HepG2 (cell line): ENCODE measurements around the gene GPR15. TPM values are rescaled to one million over a fixed set of nuclear protein-coding genes. Genes with fewer than 3 reads are reported as not detected.

ENCODE experiments used
- ATAC-seq: fragments of 200-7000 bp; cut with Tn5 transposase; 3 replicates; pipeline ENCODE4 v1.9.1; 2020; ENCODE audit warnings: mild to moderate bottlenecking, moderate library complexity
- BruUV-seq: library from RNA; stranded (reverse); fragments of 400-500 nt; replicated peaks from 2 replicates; lab custom pipeline; 2021; lab: Mats Ljungman, UMichigan
- CTCF ChIA-PET: fragments of 300-600 bp; formaldehyde crosslinking; extraction: SDS; loops from one replicate; lab custom pipeline; 2021; ENCODE audit warnings: low total read pairs, inconsistent platforms, low intra/inter-chr PET ratio; lab: Yijun Ruan, JAX
- POLR2A ChIA-PET: fragments of 350-600 bp; sonication (Branson Sonifier 250); formaldehyde crosslinking; loops from one replicate; lab custom pipeline; 2020; ENCODE audit warnings: antibody characterized with exemption, inconsistent platforms; lab: Yijun Ruan, JAX
- DNase-seq: peaks from one replicate; pipeline ENCODE4 v3.0.0-alpha.2; 2015; ENCODE audit warnings: low spot score
- FAIRE-seq: peaks from 3 replicates; lab custom pipeline; 2011; peaks lifted over from hg19 to GRCh38; lab: Jason Lieb, UNC
- H2AFZ ChIP-seq: one replicate; pipeline ENCODE4 v1.6.1; 2011; ENCODE audit warnings: low read length, inconsistent platforms
- H3K27ac ChIP-seq: fragments of 300-600 bp; 3 replicates; pipeline ENCODE4 v1.8.0; 2011; ENCODE audit warnings: mixed run types, mild to moderate bottlenecking, mixed read lengths, low read length, inconsistent platforms; ENCODE audit not compliant: insufficient read depth; ENCODE audit errors: extremely low read length
- H3K27me3 ChIP-seq, 2 experiments: fragments of 200-600 bp in 1 of 2; 2 replicates in 1 of 2; 3 replicates in 1 of 2; pipeline versions ENCODE4 v1.6.0 to v1.8.0; 2011; ENCODE audit warnings: low read length in 2 of 2, mild to moderate bottlenecking in 2 of 2, moderate library complexity in 2 of 2, inconsistent platforms in 1 of 2; ENCODE audit not compliant: insufficient read depth in 2 of 2, control insufficient read depth in 1 of 2
- H3K36me3 ChIP-seq, 2 experiments: fragments of 200-600 bp in 1 of 2; replicated peaks in 1 of 2; 2 replicates in 1 of 2; 3 replicates in 1 of 2; pipeline versions ENCODE4 v1.5.1 to v1.8.0; 2011; ENCODE audit warnings: low read length in 2 of 2, inconsistent platforms in 1 of 2; ENCODE audit not compliant: insufficient read depth in 2 of 2, control insufficient read depth in 1 of 2
- H3K4me1 ChIP-seq: 2 replicates; pipeline ENCODE4 v1.5.1; 2012; ENCODE audit warnings: low read length, inconsistent platforms; ENCODE audit not compliant: insufficient read depth
- H3K4me2 ChIP-seq: 2 replicates; pipeline ENCODE4 v1.6.0; 2011; ENCODE audit warnings: low read depth, low read length, inconsistent platforms
- H3K4me3 ChIP-seq, 3 experiments: fragments of 200-600 bp in 1 of 3; sonication (generic), shearing (Covaris generic) in 1 of 3; replicated peaks in 1 of 3; 2 replicates each; pipeline ENCODE4 v1.5.1; 2011 to 2016; ENCODE audit warnings: low read length in 3 of 3, inconsistent platforms in 2 of 3, low read depth in 2 of 3, mild to moderate bottlenecking in 2 of 3, control low read depth in 1 of 3, mixed read lengths in 1 of 3; ENCODE audit not compliant: insufficient read depth in 1 of 3
- H3K79me2 ChIP-seq: one replicate; pipeline ENCODE4 v1.6.1; 2011; ENCODE audit warnings: low read length, inconsistent platforms; ENCODE audit not compliant: insufficient read depth
- H3K9ac ChIP-seq: 2 replicates; pipeline ENCODE4 v1.6.0; 2011; ENCODE audit warnings: mild to moderate bottlenecking, low read depth, low read length, inconsistent platforms; ENCODE audit not compliant: insufficient read depth
- H3K9me3 ChIP-seq: 2 replicates; pipeline ENCODE4 v1.5.1; 2012; ENCODE audit warnings: mild to moderate bottlenecking, low read length
- H4K20me1 ChIP-seq: 2 replicates; pipeline ENCODE4 v1.6.0; 2011; ENCODE audit warnings: inconsistent platforms, mild to moderate bottlenecking, low read length, moderate library complexity; ENCODE audit not compliant: insufficient read depth
- ATRX ChIP-seq: sonication (generic); formaldehyde crosslinking; IDR thresholded peaks from 2 replicates; pipeline ENCODE4 v1.4.0; 2020; ENCODE audit warnings: missing genetic modification reagents, borderline replicate concordance
- CTCF ChIP-seq: sonication (generic); formaldehyde crosslinking; IDR thresholded peaks from 2 replicates; pipeline ENCODE4 v1.5.0; 2020; ENCODE audit warnings: mild to moderate bottlenecking, missing genetic modification reagents, moderate library complexity
- MNT ChIP-seq: fragments of 450-650 bp; IDR thresholded peaks from 2 replicates; pipeline ENCODE4 v1.6.1; 2016
- STAG1 ChIP-seq: sonication (generic); formaldehyde crosslinking; IDR thresholded peaks from 2 replicates; pipeline ENCODE4 v1.4.0; 2020; ENCODE audit warnings: missing genetic modification reagents
- WGBS: methylation state at CpG from one replicate; pipeline ENCODE4 v1.1.6; 2017; ENCODE audit warnings: low lambda C conversion rate; 5-methylcytosine and 5-hydroxymethylcytosine counted together
- in situ Hi-C: cut with HindIII; loops from 2 replicates; pipeline ENCODE4 v1.10.0; 2017; ENCODE audit warnings: low pct_unique_long_range_greater_than_20kb; ENCODE audit not compliant: extremely low pct_ligation_motif_present
- intact Hi-C: fragments of 100-400 bp; cut with micrococcal nuclease; formaldehyde crosslinking; loops from one replicate; pipeline ENCODE4 v1.10.0; 2022; ENCODE audit not compliant: unreplicated experiment
- polyA plus RNA-seq, 8 experiments: library from polyadenylated mRNA; depleted of rRNA in 3 of 8; stranded (reverse) in 7 of 8; unstranded in 1 of 8; fragments of >200 nt; fragmentation: Illumina TruSeq in 4 of 8; extraction: Trizol in 4 of 8; gene quantifications; 2 replicates each; pipeline versions ENCODE4 v1.2.1 to v1.2.3, GENCODE V29; 2011 to 2016; ENCODE audit warnings: low read depth in 4 of 8, missing spikeins in 1 of 8, mixed read lengths in 1 of 8; ENCODE audit not compliant: insufficient read depth in 1 of 8
- total RNA-seq, 5 experiments: library from RNA; depleted of rRNA; stranded (reverse); fragments of >200 nt; fragmentation: Illumina TruSeq; extraction: Trizol; gene quantifications; 2 replicates each; pipeline ENCODE4 v1.2.3, GENCODE V29; 2016; ENCODE audit warnings: low read depth in 1 of 5

GPR15 gene
- total and polyA plus RNA-seq, 2 of the 13 experiments (the other 11 are each of a cell fraction or from before 2014, with no cell fraction given), result not detected

- no peaks in the 10 kb centered on the region for H4K20me1 ChIP-seq
- H3K27me3 ChIP-seq, result no peaks in the 10 kb centered on the region
- FAIRE-seq, result no peak
- DNase-seq, result no peak
- POLR2A ChIA-PET, result no interaction called here
- BruUV-seq, result no TSS peak
- H3K9me3 ChIP-seq, result no peaks in the 10 kb centered on the region
- WGBS, result 48% methylated on average over 2 of the region's 2 CpGs
- in situ Hi-C loops (loop anchor here (10.0 to 25.0 kb wide), 2 partner anchors 48 to 536 kb away; partner anchors contain the start of genes CLDND1 and GABRR3), intact Hi-C loops (loop anchor here (2.0 kb wide), 1 partner anchor 212 kb away; no protein-coding TSS in a partner anchor)
- no peaks in the 10 kb centered on the region for H3K79me2 ChIP-seq
- no peak for ATAC-seq
- H3K9ac ChIP-seq, result no peak overlapping the region
- CTCF ChIA-PET, result no interaction called here
- peaks cover 25% of the 10 kb centered on the region for H3K4me1 ChIP-seq
- TF ChIP-seq STAG1 (CRISPR knock-in tag), result peak; percentile 30
- 0 out of 2 replicates have a peak, but pooled peaks have one; percentile 12 for TF ChIP-seq CTCF (CRISPR knock-in tag)
- TF ChIP-seq ATRX, result no peak
- TF ChIP-seq MNT, result no peak
- H3K4me3 ChIP-seq, result no peak overlapping the region
- no peak overlapping the region for H3K27ac ChIP-seq
- peaks cover 0 to 3% of the 10 kb centered on the region in 2 experiments; a peak in 3 of 5 replicates for H3K36me3 ChIP-seq
- H2AFZ ChIP-seq, result no peak overlapping the region
- H3K4me2 ChIP-seq, result no peak overlapping the region
Measured at GRCh38 chr3:98573181-98573728, 41.5 kb downstream of the GPR15 start.
